H9 (cell line): Measurements from ENCODE around the gene SYNPO2L. TPM values are rescaled to one million over a fixed set of nuclear protein-coding genes. Genes with fewer than 3 reads are reported as not detected.

Source experiments
- DNase-seq: peaks from one replicate; pipeline ENCODE4 v3.0.0-alpha.2; 2017
- H2AFZ ChIP-seq: one replicate; pipeline ENCODE4 v1.6.1; 2013; ENCODE audit warnings: mild to moderate bottlenecking, low read length, control low read depth, moderate library complexity
- H2AK5ac ChIP-seq: 2 replicates; pipeline ENCODE4 v1.6.1; 2013; ENCODE audit warnings: low read length, control low read depth, mixed read lengths; ENCODE audit not compliant: insufficient read length
- H2BK120ac ChIP-seq: one replicate; pipeline ENCODE4 v1.6.1; 2013; ENCODE audit warnings: low read depth, mild to moderate bottlenecking, low read length, control low read depth, inconsistent platforms; ENCODE audit not compliant: poor library complexity, severe bottlenecking
- H2BK12ac ChIP-seq: 2 replicates; pipeline ENCODE4 v1.6.1; 2013; ENCODE audit warnings: low read length, control low read depth, mixed read lengths, low read depth; ENCODE audit not compliant: insufficient read length
- H2BK15ac ChIP-seq: 2 replicates; pipeline ENCODE4 v1.6.1; 2013; ENCODE audit warnings: low read depth, low read length, control low read depth
- H2BK20ac ChIP-seq: one replicate; pipeline ENCODE4 v1.6.1; 2013; ENCODE audit warnings: low read depth, mild to moderate bottlenecking, low read length, control low read depth, inconsistent platforms; ENCODE audit not compliant: poor library complexity, severe bottlenecking
- H2BK5ac ChIP-seq: 2 replicates; pipeline ENCODE4 v1.6.1; 2013; ENCODE audit warnings: low read length, control low read depth, mixed read lengths; ENCODE audit not compliant: insufficient read length
- H3K14ac ChIP-seq: 2 replicates; pipeline ENCODE4 v1.6.1; 2013; ENCODE audit warnings: low read length, control low read depth; ENCODE audit not compliant: insufficient read depth
- H3K18ac ChIP-seq: 2 replicates; pipeline ENCODE4 v1.6.1; 2013; ENCODE audit warnings: low read depth, mild to moderate bottlenecking, mixed read lengths, low read length, control low read depth; ENCODE audit not compliant: insufficient read length
- H3K23ac ChIP-seq: 2 replicates; pipeline ENCODE4 v1.6.1; 2013; ENCODE audit warnings: low read length, control low read depth, mixed read lengths, low read depth; ENCODE audit not compliant: insufficient read length
- H3K23me2 ChIP-seq: 2 replicates; pipeline ENCODE4 v1.6.1; 2013; ENCODE audit warnings: low read depth, mild to moderate bottlenecking, mixed read lengths, low read length, control low read depth; ENCODE audit not compliant: insufficient read length, poor library complexity, severe bottlenecking
- H3K27ac ChIP-seq: 2 replicates; pipeline ENCODE4 v1.5.1; 2013; ENCODE audit warnings: low read length, control low read depth, mixed read lengths, low read depth; ENCODE audit not compliant: insufficient read length
- H3K27me3 ChIP-seq: 2 replicates; pipeline ENCODE4 v1.6.1; 2013; ENCODE audit warnings: low read length, control low read depth, inconsistent platforms; ENCODE audit not compliant: insufficient read depth
- H3K4ac ChIP-seq: 2 replicates; pipeline ENCODE4 v1.6.1; 2013; ENCODE audit warnings: low read depth, mild to moderate bottlenecking, control low read depth, inconsistent platforms, low read length, moderate library complexity
- H3K4me1 ChIP-seq: 2 replicates; pipeline ENCODE4 v1.6.1; 2013; ENCODE audit warnings: low read length, control low read depth, inconsistent platforms; ENCODE audit not compliant: insufficient read depth
- H3K4me2 ChIP-seq: 2 replicates; pipeline ENCODE4 v1.6.1; 2013; ENCODE audit warnings: low read length, control low read depth, mixed read lengths; ENCODE audit not compliant: insufficient read length, insufficient read depth
- H3K56ac ChIP-seq: 2 replicates; pipeline ENCODE4 v1.6.1; 2013; ENCODE audit warnings: low read depth, mild to moderate bottlenecking, mixed read lengths, low read length, control low read depth; ENCODE audit not compliant: insufficient read length
- H3K79me1 ChIP-seq: 2 replicates; pipeline ENCODE4 v1.6.1; 2013; ENCODE audit warnings: low read depth, mild to moderate bottlenecking, moderate library complexity, low read length, control low read depth, inconsistent platforms; ENCODE audit not compliant: insufficient read depth, poor library complexity, severe bottlenecking
- H3K79me2 ChIP-seq: 2 replicates; pipeline ENCODE4 v1.6.1; 2013; ENCODE audit warnings: low read length, control low read depth, inconsistent platforms; ENCODE audit not compliant: insufficient read depth
- H3K9ac ChIP-seq: 2 replicates; pipeline ENCODE4 v1.6.1; 2013; ENCODE audit warnings: low read length, control low read depth, mixed read lengths; ENCODE audit not compliant: insufficient read length; ENCODE audit errors: extremely low read depth
- H3K9me3 ChIP-seq: one replicate; pipeline ENCODE4 v1.6.1; 2013; ENCODE audit warnings: low read depth, low read length, inconsistent platforms; ENCODE audit not compliant: control insufficient read depth
- H3T11ph ChIP-seq: one replicate; pipeline ENCODE4 v1.6.1; 2013; ENCODE audit warnings: mild to moderate bottlenecking, low read length, control low read depth, inconsistent platforms
- H4K20me1 ChIP-seq: one replicate; pipeline ENCODE4 v1.6.1; 2013; ENCODE audit not compliant: control insufficient read depth, insufficient read length, insufficient read depth
- H4K5ac ChIP-seq: 2 replicates; pipeline ENCODE4 v1.6.1; 2013; ENCODE audit warnings: low read depth, mild to moderate bottlenecking, mixed read lengths, low read length, control low read depth; ENCODE audit not compliant: insufficient read length
- H4K8ac ChIP-seq: replicated peaks from 2 replicates; pipeline ENCODE4 v1.6.1; 2013; ENCODE audit warnings: low read length, control low read depth, mixed read lengths, low read depth; ENCODE audit not compliant: insufficient read length
- H4K91ac ChIP-seq: 2 replicates; pipeline ENCODE4 v1.6.1; 2013; ENCODE audit warnings: low read depth, mild to moderate bottlenecking, moderate library complexity, mixed read lengths, low read length, control low read depth; ENCODE audit not compliant: insufficient read length
- H3K27ac Mint-ChIP-seq, 3 experiments: 2 replicates in 2 of 3; 3 replicates in 1 of 3; pipeline ENCODE4 v1.8.0; 2020 to 2021; ENCODE audit warnings: mixed read lengths in 3 of 3, mild to moderate bottlenecking in 1 of 3, moderate library complexity in 1 of 3
- H3K27me3 Mint-ChIP-seq: 2 replicates; pipeline ENCODE4 v1.8.0; 2021; ENCODE audit warnings: low read depth, mild to moderate bottlenecking, moderate library complexity, mixed read lengths
- H3K36me3 Mint-ChIP-seq, 3 experiments: 2 replicates in 2 of 3; 3 replicates in 1 of 3; pipeline ENCODE4 v1.8.0; 2020 to 2021; ENCODE audit warnings: low read depth in 3 of 3, mixed read lengths in 3 of 3; ENCODE audit not compliant: insufficient read depth in 1 of 3
- H3K4me1 Mint-ChIP-seq, 2 experiments: 2 replicates each; pipeline ENCODE4 v1.8.0; 2020; ENCODE audit warnings: mixed read lengths in 2 of 2
- H3K4me3 Mint-ChIP-seq, 2 experiments: 2 replicates in 1 of 2; 3 replicates in 1 of 2; pipeline ENCODE4 v1.8.0; 2020 to 2021; ENCODE audit warnings: mild to moderate bottlenecking in 2 of 2, mixed read lengths in 2 of 2, moderate library complexity in 1 of 2
- H3K9me3 Mint-ChIP-seq, 2 experiments: 2 replicates in 1 of 2; 3 replicates in 1 of 2; pipeline ENCODE4 v1.8.0; 2020; ENCODE audit warnings: mild to moderate bottlenecking in 2 of 2, mixed read lengths in 2 of 2, moderate library complexity in 1 of 2
- CTCF ChIP-seq: fragments of 200-600 bp; sonication (generic); conservative IDR thresholded peaks from 3 replicates; pipeline ENCODE4 v1.8.0; 2021; ENCODE audit warnings: antibody characterized with exemption, mild to moderate bottlenecking
- WGBS: extraction: QIAGEN DNeasy Blood & Tissue Kit; methylation state at CpG from one replicate; pipeline ENCODE4 v1.1.7; 2013; ENCODE audit warnings: missing lambda C conversion rate, low lambda C conversion rate, mixed read lengths; ENCODE audit not compliant: insufficient read length; ENCODE audit errors: extremely low coverage; 5-methylcytosine and 5-hydroxymethylcytosine counted together
- total RNA-seq: library from RNA; stranded (reverse); gene quantifications from 2 replicates; pipeline ENCODE4 v1.2.1, GENCODE V29; 2021

Gene SYNPO2L
- total RNA-seq, 1 experiment from 2014 or later = 0.11 TPM

GRCh38 chr10:73647875-73648651, 7.8 kb downstream of the SYNPO2L start:
- Histone ChIP-seq H3K79me1 (no peaks in the 10 kb centered on the region), H4K20me1 (no peaks in the 10 kb centered on the region), H3K27ac (no peak overlapping the region), H2BK120ac (no peak overlapping the region), H2BK15ac (no peak overlapping the region), H3K18ac (no peak overlapping the region), H3K23me2 (peaks cover 4% of the 10 kb centered on the region), H3K27me3 (no peaks in the 10 kb centered on the region), H4K8ac (no peak overlapping the region), H2BK5ac (no peak overlapping the region), H3K9me3 (no peaks in the 10 kb centered on the region), H3K4me2 (peak overlapping the region; percentile 26), H4K5ac (no peak overlapping the region), H3T11ph (no peak overlapping the region), H3K9ac (no peak overlapping the region), H2BK12ac (no peak overlapping the region), H3K79me2 (no peaks in the 10 kb centered on the region), H3K4ac (no peak overlapping the region), H3K56ac (no peak overlapping the region), H3K4me1 (peaks cover 3% of the 10 kb centered on the region; the same call in 1 of the 2 replicates), H3K14ac (no peak overlapping the region; the same call in 1 of the 2 replicates), H2AK5ac (no peak overlapping the region), H2BK20ac (no peak overlapping the region), H3K23ac (no peak overlapping the region), H4K91ac (no peak overlapping the region), H2AFZ (no peak overlapping the region)
- Mint-ChIP-seq H3K36me3 (no peaks in the 10 kb centered on the region), H3K27me3 (peaks cover 2% of the 10 kb centered on the region), H3K4me1 (peaks cover 18 to 22% of the 10 kb centered on the region in 2 experiments), H3K4me3 (peak overlapping the region; percentile 71 to 88), H3K9me3 (no peaks in the 10 kb centered on the region), H3K27ac (no peak overlapping the region; a peak in 1 of 7 replicates)
- peak; percentile 43 for DNase-seq
- WGBS = no CpG with 5 or more reads among the region's 35 CpGs
- TF ChIP-seq CTCF = no peak
